Testis (tissue), 3 donors: ENCODE data around the gene ZKSCAN3. TPM values are rescaled to one million over a fixed set of nuclear protein-coding genes. Genes with fewer than 3 reads are reported as not detected.

Experiments
- DNase-seq: peaks from one replicate; pipeline ENCODE4 v3.0.0-alpha.2; 2019
- H3K27ac ChIP-seq, 2 donors: fragments of 200-600 bp; sonication (generic); one replicate each; pipeline ENCODE4 v1.5.1; 2019
- H3K27me3 ChIP-seq: fragments of 200-600 bp; sonication (generic); one replicate; pipeline ENCODE4 v1.5.1; 2019
- H3K36me3 ChIP-seq: fragments of 200-600 bp; sonication (generic); one replicate; pipeline ENCODE4 v1.5.1; 2017; ENCODE audit warnings: low read depth; ENCODE audit errors: missing control alignments
- H3K4me1 ChIP-seq: fragments of 200-600 bp; sonication (generic); one replicate; pipeline ENCODE4 v1.5.1; 2019
- H3K4me3 ChIP-seq, 2 donors: fragments of 200-600 bp; sonication (generic); one replicate each; pipeline ENCODE4 v1.5.1; 2017 to 2019
- H3K9me3 ChIP-seq: fragments of 200-600 bp; sonication (generic); one replicate; pipeline ENCODE4 v1.5.1; 2017
- CTCF ChIP-seq, 3 experiments: fragments of 450-650 bp in 2 of 3; fragments of 200-600 bp in 1 of 3; sonication (generic) in 1 of 3; IDR thresholded peaks; one replicate each; pipeline ENCODE4 v1.5.1; 2016 to 2019; ENCODE audit warnings: antibody characterized with exemption in 3 of 3, mild to moderate bottlenecking in 2 of 3, moderate library complexity in 1 of 3
- POLR2A ChIP-seq: fragments of 450-650 bp; IDR thresholded peaks from one replicate; pipeline ENCODE4 v1.6.1; 2017; ENCODE audit warnings: antibody characterized with exemption, mild to moderate bottlenecking, moderate library complexity
- WGBS, 2 donors: methylation state at CpG; one replicate each; pipeline ENCODE4 v1.1.5; 2018; 5-methylcytosine and 5-hydroxymethylcytosine counted together
- intact Hi-C: fragments of 100-400 bp; cut with DNase I; formaldehyde crosslinking; loops from one replicate; pipeline ENCODE4 v1.15.1; 2023; ENCODE audit warnings: low total_unique reads
- polyA plus RNA-seq: library from polyadenylated mRNA; stranded (reverse); fragments of 350-450 nt; fragmentation: Illumina TruSeq; extraction: RNeasy Lipid Tissue Mini Kit (QIAGEN cat#74804); gene quantifications from one replicate; pipeline ENCODE4 v1.2.3, GENCODE V29; 2014; ENCODE audit warnings: low read depth, low replicate concordance; ENCODE audit not compliant: insufficient read depth
- total RNA-seq, 2 donors: library from RNA; depleted of rRNA; stranded (reverse); fragments of >200 nt; gene quantifications; one replicate each; pipeline ENCODE4 v1.2.3, GENCODE V29; 2016

ZKSCAN3 gene
- total and polyA plus RNA-seq, 3 donors from 2014 or later: 5.4 to 8.3 (median 8.1) TPM

GRCh38 chr6:28351493-28351925 lies 1.8 kb downstream of the ZKSCAN3 start:
- intact Hi-C loops: no loop called here
- TF ChIP-seq CTCF (IDR thresholded peaks at IDR 0.05) (no peak), POLR2A (no peak)
- H3K4me1 ChIP-seq: peaks cover 18% of the 10 kb centered on the region
- H3K9me3 ChIP-seq: no peaks in the 10 kb centered on the region
- no peaks in the 10 kb centered on the region for H3K36me3 ChIP-seq
- H3K27me3 ChIP-seq: no peaks in the 10 kb centered on the region
- DNase-seq: no peak
- no peak overlapping the region for H3K4me3 ChIP-seq
- no peak overlapping the region for H3K27ac ChIP-seq
- 57 to 62% methylated on average over 2 of the region's 2 CpGs for WGBS, 2 donors

- Histone ChIP-seq H3K27ac (no peak overlapping the region), H3K9me3 (no peaks in the 10 kb centered on the region), H3K4me1 (peaks cover 19% of the 10 kb centered on the region), H3K4me3 (no peak overlapping the region), H3K36me3 (no peaks in the 10 kb centered on the region), H3K27me3 (no peaks in the 10 kb centered on the region)
- intact Hi-C loops: no loop called here
- 92 to 94% methylated on average over 3 of the region's 3 CpGs for WGBS, 2 donors
- TF ChIP-seq CTCF (IDR thresholded peaks at IDR 0.05) (no peak), POLR2A (no peak)
- no peak for DNase-seq
These were observed 3.6 kb downstream of the ZKSCAN3 start for GRCh38 chr6:28353356-28353755.

- Histone ChIP-seq H3K36me3 (no peaks in the 10 kb centered on the region), H3K4me3 (no peak overlapping the region), H3K9me3 (no peaks in the 10 kb centered on the region), H3K27me3 (no peaks in the 10 kb centered on the region), H3K27ac (no peak overlapping the region), H3K4me1 (peaks cover 19% of the 10 kb centered on the region)
- intact Hi-C loops: no loop called here
- TF ChIP-seq POLR2A: no peak
- TF ChIP-seq CTCF (IDR thresholded peaks at IDR 0.05): no peak
- WGBS, 2 donors: 82 to 84% methylated on average over 11 of the region's 11 CpGs
- no peak for DNase-seq
These were observed 4.4 kb downstream of the ZKSCAN3 start for GRCh38 chr6:28353981-28354676.

GRCh38 chr6:28354688-28355554 lies 5.2 kb downstream of the ZKSCAN3 start:
- Histone ChIP-seq H3K4me3 (no peak overlapping the region), H3K27ac (peak overlapping the region in 1 of 2 donors; percentile 78), H3K36me3 (no peaks in the 10 kb centered on the region), H3K27me3 (no peaks in the 10 kb centered on the region), H3K9me3 (no peaks in the 10 kb centered on the region), H3K4me1 (peaks cover 19% of the 10 kb centered on the region)
- 83 to 100% methylated on average over 4 to 10 of the region's 10 CpGs for WGBS, 2 donors
- intact Hi-C loops: no loop called here
- no peak for DNase-seq
- no peak for TF ChIP-seq POLR2A
- TF ChIP-seq CTCF (IDR thresholded peaks at IDR 0.05): no peak
